GM12891 (cell line): ENCODE data around the gene RCCD1.

Experiments
- DNase-seq: peaks from one replicate; pipeline ENCODE4 v3.0.0; 2011; ENCODE audit warnings: low spot score; ENCODE audit not compliant: insufficient read length
- FAIRE-seq: peaks from 2 replicates; lab custom pipeline; 2011; peaks lifted over from hg19 to GRCh38; lab: Jason Lieb, UNC
- PAX5 ChIP-seq: IDR thresholded peaks from 2 replicates; pipeline ENCODE4 v1.6.1; 2011; ENCODE audit warnings: low read length, moderate library complexity, mild to moderate bottlenecking; ENCODE audit not compliant: insufficient read depth, severe bottlenecking
- POLR2A ChIP-seq: IDR thresholded peaks from 2 replicates; pipeline ENCODE4 v1.6.1; 2011; ENCODE audit warnings: low read depth, low read length, control low read depth
- POLR2AphosphoS5 ChIP-seq: IDR thresholded peaks from 2 replicates; pipeline ENCODE4 v1.6.1; 2011; ENCODE audit warnings: low read depth, low read length, control low read depth
- POU2F2 ChIP-seq: IDR thresholded peaks from 2 replicates; pipeline ENCODE4 v1.6.1; 2011; ENCODE audit warnings: low read depth, mild to moderate bottlenecking, control low read depth, low read length, moderate library complexity
- SPI1 ChIP-seq: IDR thresholded peaks from 2 replicates; pipeline ENCODE4 v1.6.1; 2011; ENCODE audit warnings: low read depth, low read length, control low read depth
- TAF1 ChIP-seq: IDR thresholded peaks from 2 replicates; pipeline ENCODE4 v1.6.1; 2011; ENCODE audit warnings: low read depth, low read length, control low read depth

The RCCD1 gene

GRCh38 chr15:90953947-90954711 lies 555 bp upstream of the RCCD1 start:
- FAIRE-seq (no peak), DNase-seq (no peak)
- TF ChIP-seq PAX5 (no peak), POLR2A (no peak), POLR2AphosphoS5 (no peak), POU2F2 (no peak), TAF1 (no peak), SPI1 (no peak)

GRCh38 chr15:90955624-90956273 lies 1.1 kb downstream of the RCCD1 start:
- TF ChIP-seq POU2F2, result no peak
- no peak for TF ChIP-seq POLR2AphosphoS5
- no peak for TF ChIP-seq SPI1
- no peak for TF ChIP-seq TAF1
- no peak for TF ChIP-seq PAX5
- TF ChIP-seq POLR2A, result no peak
- no peak for FAIRE-seq
- no peak for DNase-seq

- FAIRE-seq (peak; percentile 86), DNase-seq (peak; percentile 90)
- no peak for TF ChIP-seq SPI1
- TF ChIP-seq PAX5, result no peak
- TF ChIP-seq POLR2A, result no peak
- no peak for TF ChIP-seq TAF1
- no peak for TF ChIP-seq POU2F2
- no peak for TF ChIP-seq POLR2AphosphoS5
Measured at GRCh38 chr15:90956274-90957030, 1.8 kb downstream of the RCCD1 start.

GRCh38 chr15:90957031-90957790 lies 2.5 kb downstream of the RCCD1 start:
- FAIRE-seq (peak; percentile 59), DNase-seq (no peak)
- TF ChIP-seq PAX5, result no peak
- TF ChIP-seq SPI1, result no peak
- TF ChIP-seq POLR2A, result no peak

GRCh38 chr15:90957791-90958190 lies 3.1 kb downstream of the RCCD1 start:
- FAIRE-seq, result peak; percentile 16
- no peak for DNase-seq
- TF ChIP-seq TAF1 (no peak), PAX5 (no peak), POU2F2 (no peak), POLR2AphosphoS5 (no peak), POLR2A (no peak), SPI1 (no peak)

- TF ChIP-seq TAF1 (no peak), POLR2AphosphoS5 (no peak), POLR2A (no peak), SPI1 (no peak), POU2F2 (no peak), PAX5 (no peak)
- DNase-seq, result no peak
- FAIRE-seq, result no peak
Measured at GRCh38 chr15:90959028-90959595, 4.4 kb downstream of the RCCD1 start.

GRCh38 chr15:90959894-90960293 lies 5.2 kb downstream of the RCCD1 start:
- DNase-seq (no peak), FAIRE-seq (no peak)

GRCh38 chr15:90960298-90961091 lies 5.8 kb downstream of the RCCD1 start:
- no peak for FAIRE-seq
- TF ChIP-seq TAF1 (no peak), POLR2A (no peak), POU2F2 (no peak), PAX5 (no peak), POLR2AphosphoS5 (no peak), SPI1 (no peak)
- no peak for DNase-seq

More at GRCh38 chr15:90959894-90960293, 5.2 kb downstream of the RCCD1 start:
- TF ChIP-seq SPI1 (no peak), PAX5 (no peak), POLR2AphosphoS5 (no peak), TAF1 (no peak), POLR2A (no peak), POU2F2 (no peak)
